ENCODE results near the gene PRRG3. TPM values are rescaled to one million over a fixed set of nuclear protein-coding genes. Genes with fewer than 3 reads are reported as not detected.

PRRG3 gene
- total RNA-seq, 1 donor from 2014 or later: 0.33 TPM

GRCh38 chrX:151737494-151737893, 42.2 kb downstream of the PRRG3 start:
- H3K4me3 ChIP-seq (ENCODE audit: low read depth, low read length): no peak overlapping the region
- TF ChIP-seq CTCF (IDR thresholded peaks at IDR 0.05; ENCODE audit: insufficient read depth, low read length, poor library complexity, severe bottlenecking): no peak
- DNase-seq (ENCODE audit: low read depth): no peak
- no peaks in the 10 kb centered on the region for H3K27me3 ChIP-seq (ENCODE audit: control insufficient read depth, insufficient read depth, low read length)
- H3K36me3 ChIP-seq (ENCODE audit: control insufficient read depth, insufficient read depth, low read length): no peaks in the 10 kb centered on the region

- TF ChIP-seq CTCF (IDR thresholded peaks at IDR 0.05; ENCODE audit: insufficient read depth, low read length, poor library complexity, severe bottlenecking): no peak
- H3K27me3 ChIP-seq (ENCODE audit: control insufficient read depth, insufficient read depth, low read length): no peaks in the 10 kb centered on the region
- H3K36me3 ChIP-seq (ENCODE audit: control insufficient read depth, insufficient read depth, low read length): no peaks in the 10 kb centered on the region
- DNase-seq (ENCODE audit: low read depth): no peak
- H3K4me3 ChIP-seq (ENCODE audit: low read depth, low read length): no peak overlapping the region
Observed at GRCh38 chrX:151738751-151739150, 43.5 kb downstream of the PRRG3 start.

DNA sequence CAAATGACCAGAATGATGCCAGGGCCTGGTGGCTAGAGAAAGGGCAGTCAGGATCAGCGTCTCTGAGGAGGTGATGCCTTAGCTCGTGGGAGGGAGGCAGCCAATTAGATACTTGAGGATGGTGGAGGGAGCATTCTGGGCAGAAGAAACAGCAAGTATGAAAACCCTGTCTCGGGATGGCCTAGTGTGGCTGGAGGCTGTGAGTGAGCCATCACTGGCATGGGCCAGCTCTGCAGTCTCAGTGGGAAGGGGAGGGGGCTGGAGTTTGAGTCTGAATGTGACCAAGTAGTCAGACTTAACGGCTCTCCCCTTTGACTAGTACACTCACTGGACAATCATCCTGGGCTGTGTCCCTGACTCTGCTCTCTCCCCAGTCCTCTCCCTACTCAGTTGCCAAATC, 46.3 kb downstream of the PRRG3 start:
- Histone ChIP-seq H3K36me3 (ENCODE audit: control insufficient read depth, insufficient read depth, low read length) (no peaks in the 10 kb centered on the region), H3K4me3 (ENCODE audit: low read depth, low read length) (no peak overlapping the region), H3K27me3 (ENCODE audit: control insufficient read depth, insufficient read depth, low read length) (no peaks in the 10 kb centered on the region)
- TF ChIP-seq CTCF (IDR thresholded peaks at IDR 0.05; ENCODE audit: insufficient read depth, low read length, poor library complexity, severe bottlenecking): no peak
- DNase-seq (ENCODE audit: low read depth): no peak

DNA sequence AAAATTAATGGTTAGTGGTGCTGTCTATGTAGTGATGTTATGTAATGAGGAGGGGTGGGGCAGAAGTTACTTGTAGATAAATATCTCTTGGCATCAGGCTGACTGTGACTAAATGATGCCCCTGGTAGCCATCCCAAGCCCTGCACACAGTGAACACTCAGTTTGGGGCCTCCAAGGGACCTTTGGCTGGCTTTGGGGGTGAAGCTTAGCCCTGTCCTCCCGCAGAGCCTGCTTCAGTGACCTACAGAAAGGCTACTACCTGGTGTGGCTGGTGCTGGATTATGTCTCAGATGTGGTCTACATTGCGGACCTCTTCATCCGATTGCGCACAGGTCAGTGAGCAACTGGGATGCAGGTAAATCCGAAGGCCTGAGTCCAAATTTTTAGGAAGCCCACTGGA, 47.1 kb downstream of the PRRG3 start:
- no peak for DNase-seq (ENCODE audit: low read depth)
- H3K27me3 ChIP-seq (ENCODE audit: control insufficient read depth, insufficient read depth, low read length): no peaks in the 10 kb centered on the region
- no peak overlapping the region for H3K4me3 ChIP-seq (ENCODE audit: low read depth, low read length)
- TF ChIP-seq CTCF (IDR thresholded peaks at IDR 0.05; ENCODE audit: insufficient read depth, low read length, poor library complexity, severe bottlenecking): no peak
- no peaks in the 10 kb centered on the region for H3K36me3 ChIP-seq (ENCODE audit: control insufficient read depth, insufficient read depth, low read length)

GRCh38 chrX:151743651-151744470, 48.6 kb downstream of the PRRG3 start:
- TF ChIP-seq CTCF (IDR thresholded peaks at IDR 0.05; ENCODE audit: insufficient read depth, low read length, poor library complexity, severe bottlenecking): no peak

DNA sequence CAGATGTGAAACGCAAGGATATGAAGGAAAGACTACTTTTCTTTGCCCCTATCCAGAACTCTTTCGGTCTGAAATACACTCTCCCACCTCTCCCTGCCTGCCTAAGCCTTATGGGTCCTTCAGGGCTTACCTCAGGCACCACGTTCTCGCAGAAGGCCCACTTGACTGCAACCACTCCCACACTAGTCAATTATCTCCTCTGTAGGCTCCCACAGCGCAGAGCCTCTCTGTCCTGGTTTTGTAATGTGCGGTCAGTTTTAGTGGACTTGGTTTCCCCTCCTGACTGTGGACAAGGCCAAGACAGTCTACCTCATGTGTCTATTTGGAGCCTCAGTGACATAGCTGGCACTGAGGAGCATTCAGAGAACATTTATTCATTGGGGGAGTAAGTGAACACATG, 50.4 kb downstream of the PRRG3 start:
- Histone ChIP-seq H3K36me3 (ENCODE audit: control insufficient read depth, insufficient read depth, low read length) (no peaks in the 10 kb centered on the region), H3K27me3 (ENCODE audit: control insufficient read depth, insufficient read depth, low read length) (no peaks in the 10 kb centered on the region), H3K4me3 (ENCODE audit: low read depth, low read length) (no peak overlapping the region)
- TF ChIP-seq CTCF (IDR thresholded peaks at IDR 0.05; ENCODE audit: insufficient read depth, low read length, poor library complexity, severe bottlenecking): no peak
- no peak for DNase-seq (ENCODE audit: low read depth)

More at GRCh38 chrX:151743651-151744470, 48.6 kb downstream of the PRRG3 start:
- Histone ChIP-seq H3K36me3 (ENCODE audit: control insufficient read depth, insufficient read depth, low read length) (no peaks in the 10 kb centered on the region), H3K4me3 (ENCODE audit: low read depth, low read length) (no peak overlapping the region), H3K27me3 (ENCODE audit: control insufficient read depth, insufficient read depth, low read length) (no peaks in the 10 kb centered on the region)
- no peak for DNase-seq (ENCODE audit: low read depth)
